OCI-LY3 (cell line): ENCODE results near the gene POLR2H.

Source experiments
- EZH2phosphoT487 ChIP-seq: fragments of 200-600 bp; shearing (Covaris generic); IDR thresholded peaks from 2 replicates; pipeline ENCODE4 v1.6.1; 2018; ENCODE audit warnings: antibody characterized with exemption, mixed run types, low read depth
- TF ChIP-seq, protein P1 (sequence below): fragments of 200-600, 300-600 bp; sonication (generic); IDR thresholded peaks from 2 replicates; pipeline ENCODE4 v1.5.1; 2014; ENCODE audit warnings: antibody characterized with exemption, low read length, low read depth

DNA sequence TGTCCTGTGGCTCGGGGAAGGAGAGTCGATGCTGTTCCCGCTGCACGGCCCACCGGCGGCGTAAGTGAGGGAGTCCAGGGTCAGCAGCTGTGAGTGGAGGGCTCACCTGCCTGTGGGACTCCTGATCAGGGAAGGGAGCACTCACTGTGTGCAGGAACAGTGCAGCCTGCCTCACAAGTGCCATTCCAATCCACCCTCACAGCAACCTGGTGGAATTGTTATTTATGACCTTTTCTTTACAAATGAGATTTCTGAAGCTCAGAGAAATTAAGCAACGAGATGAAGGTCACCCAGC is 27.4 kb downstream of the POLR2H start:
- TF ChIP-seq, protein P1, sequence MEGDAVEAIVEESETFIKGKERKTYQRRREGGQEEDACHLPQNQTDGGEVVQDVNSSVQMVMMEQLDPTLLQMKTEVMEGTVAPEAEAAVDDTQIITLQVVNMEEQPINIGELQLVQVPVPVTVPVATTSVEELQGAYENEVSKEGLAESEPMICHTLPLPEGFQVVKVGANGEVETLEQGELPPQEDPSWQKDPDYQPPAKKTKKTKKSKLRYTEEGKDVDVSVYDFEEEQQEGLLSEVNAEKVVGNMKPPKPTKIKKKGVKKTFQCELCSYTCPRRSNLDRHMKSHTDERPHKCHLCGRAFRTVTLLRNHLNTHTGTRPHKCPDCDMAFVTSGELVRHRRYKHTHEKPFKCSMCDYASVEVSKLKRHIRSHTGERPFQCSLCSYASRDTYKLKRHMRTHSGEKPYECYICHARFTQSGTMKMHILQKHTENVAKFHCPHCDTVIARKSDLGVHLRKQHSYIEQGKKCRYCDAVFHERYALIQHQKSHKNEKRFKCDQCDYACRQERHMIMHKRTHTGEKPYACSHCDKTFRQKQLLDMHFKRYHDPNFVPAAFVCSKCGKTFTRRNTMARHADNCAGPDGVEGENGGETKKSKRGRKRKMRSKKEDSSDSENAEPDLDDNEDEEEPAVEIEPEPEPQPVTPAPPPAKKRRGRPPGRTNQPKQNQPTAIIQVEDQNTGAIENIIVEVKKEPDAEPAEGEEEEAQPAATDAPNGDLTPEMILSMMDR: no peak
- TF ChIP-seq EZH2phosphoT487: no peak
